ENCODE data around the gene SMIM15. TPM values are rescaled to one million over a fixed set of nuclear protein-coding genes. Genes with fewer than 3 reads are reported as not detected.

The SMIM15 gene
- total and polyA plus RNA-seq, 2 of the 13 experiments (the other 11 are each of a cell fraction or from before 2014, with no cell fraction given) = 12.7 to 58.2 TPM

- TF ChIP-seq SCMH1 (CRISPR knock-in tag; IDR thresholded peaks at IDR 0.05; ENCODE audit: borderline replicate concordance) (no peak), NR2F6 (IDR thresholded peaks at IDR 0.05) (no peak), NR2F6 (CRISPR knock-in tag; IDR thresholded peaks at IDR 0.05) (no peak), ATAD3A (CRISPR knock-in tag; IDR thresholded peaks at IDR 0.05) (no peak), ZNF558 (CRISPR knock-in tag; IDR thresholded peaks at IDR 0.05; ENCODE audit: borderline replicate concordance) (no peak), ZC3H4 (CRISPR knock-in tag; IDR thresholded peaks at IDR 0.05; ENCODE audit: borderline replicate concordance) (no peak), ZNF382 (CRISPR knock-in tag; IDR thresholded peaks at IDR 0.05; ENCODE audit: borderline replicate concordance) (no peak), DDIT3 (CRISPR knock-in tag; IDR thresholded peaks at IDR 0.05) (no peak), MAFF (IDR thresholded peaks at IDR 0.05; ENCODE audit: low read depth, low read length) (peak; percentile 56; the same call in 1 of the 2 replicates)
Observed at GRCh38 chr5:61167382-61167781, 5.1 kb upstream of the SMIM15 start (continued).

GRCh38 chr5:61163905-61164304, 1.6 kb upstream of the SMIM15 start:
- TF ChIP-seq ZC3H4 (CRISPR knock-in tag; IDR thresholded peaks at IDR 0.05; ENCODE audit: borderline replicate concordance) (no peak), ZBTB38 (CRISPR knock-in tag; IDR thresholded peaks at IDR 0.05) (peak; percentile 90)
- CTCF ChIA-PET (ENCODE audit: low intra/inter-chr PET ratio, low total read pairs) = no interaction called here
- 94% methylated on average over 13 of the region's 13 CpGs for WGBS (ENCODE audit: low lambda C conversion rate)
- no peak for FAIRE-seq
- Histone ChIP-seq H3K4me3 (replicated peaks in 1 of 3; ENCODE audit: insufficient read depth in 1 of 3, low read depth in 2 of 3, low read length in 3 of 3) (peak overlapping the region; percentile 89 to 93 (median 90); a peak in 4 of 6 replicates), H2AFZ (ENCODE audit: low read length) (no peak overlapping the region), H3K9ac (ENCODE audit: insufficient read depth, low read depth, low read length) (peak overlapping the region; percentile 94; the same call in 1 of the 2 replicates), H3K4me2 (ENCODE audit: low read depth, low read length) (peak overlapping the region; percentile 75), H3K79me2 (ENCODE audit: insufficient read depth, low read length) (peaks cover 36% of the 10 kb centered on the region), H3K27me3 (ENCODE audit: control insufficient read depth in 1 of 2, insufficient read depth in 2 of 2, low read length in 2 of 2) (no peaks in the 10 kb centered on the region; a peak in 1 of 5 replicates), H3K4me1 (ENCODE audit: insufficient read depth, low read length) (peaks cover 33% of the 10 kb centered on the region), H3K27ac (ENCODE audit: extremely low read length, insufficient read depth, low read length) (no peak overlapping the region), H4K20me1 (ENCODE audit: insufficient read depth, low read length) (no peaks in the 10 kb centered on the region), H3K9me3 (ENCODE audit: low read length) (no peaks in the 10 kb centered on the region), H3K36me3 (replicated peaks in 1 of 2; ENCODE audit: control insufficient read depth in 1 of 2, insufficient read depth in 2 of 2, low read length in 2 of 2) (peaks cover 2 to 13% of the 10 kb centered on the region in 2 experiments; a peak in 3 of 5 replicates)
- no TSS peak for BruUV-seq (replicated peaks)
- POLR2A ChIA-PET = interaction anchor here (0.7 kb wide), 1 partner anchor 556 kb away, joined by 4 read pairs; no protein-coding TSS in a partner anchor
- intact Hi-C loops (cut with micrococcal nuclease; ENCODE audit: unreplicated experiment) = loop anchor here (2.0 to 10.0 kb wide), 3 partner anchors 165 to 491 kb away; no protein-coding TSS in a partner anchor
- no peak for ATAC-seq
- in situ Hi-C loops (cut with HindIII; ENCODE audit: extremely low pct_ligation_motif_present, low pct_unique_long_range_greater_than_20kb) = no loop called here
- DNase-seq (ENCODE audit: low spot score) = no peak
